A673 (cell line): ENCODE data around the gene MPIG6B. TPM values are rescaled to one million over a fixed set of nuclear protein-coding genes. Genes with fewer than 3 reads are reported as not detected.
A peak's percentile ranks its signal among the peaks of the same experiment; 100 is the strongest.

Source experiments
- BruUV-seq: library from RNA; stranded (reverse); fragments of 400-500 nt; replicated peaks from 2 replicates; lab custom pipeline; 2021; lab: Mats Ljungman, UMichigan
- CTCF ChIA-PET: fragments of 300-600 bp; sonication (Branson Sonifier 250); formaldehyde crosslinking; loops from one replicate; lab custom pipeline; 2022; ENCODE audit warnings: antibody characterized with exemption; lab: Charles Lee
- POLR2A ChIA-PET: fragments of 300-600 bp; sonication (Branson Sonifier 250); formaldehyde crosslinking; loops from one replicate; lab custom pipeline; 2022; ENCODE audit warnings: antibody characterized with exemption; ENCODE audit not compliant: low non-redundant PET; lab: Charles Lee
- DNase-seq: peaks from one replicate; pipeline ENCODE4 v3.0.0-alpha.2; 2015; ENCODE audit warnings: low spot score
- H3K27ac ChIP-seq: fragments of 200-600 bp; sonication (generic); 2 replicates; pipeline ENCODE4 v1.5.1; 2016; ENCODE audit warnings: mixed run types, low read depth, mild to moderate bottlenecking, mixed read lengths, antibody characterized with exemption, low read length; ENCODE audit not compliant: poor library complexity, severe bottlenecking
- H3K27me3 ChIP-seq: fragments of 200-600 bp; sonication (generic); replicated peaks from 2 replicates; pipeline ENCODE4 v1.6.1; 2017; ENCODE audit warnings: mixed run types, low read depth, mild to moderate bottlenecking, mixed read lengths, antibody characterized with exemption, low read length; ENCODE audit not compliant: insufficient read depth, poor library complexity
- H3K36me3 ChIP-seq: fragments of 200-600 bp; sonication (generic); 2 replicates; pipeline ENCODE4 v1.6.1; 2016; ENCODE audit warnings: mixed run types, mild to moderate bottlenecking, mixed read lengths, antibody characterized with exemption, low read length; ENCODE audit not compliant: insufficient read depth, poor library complexity, severe bottlenecking
- H3K4me1 ChIP-seq: fragments of 200-600 bp; sonication (generic); 2 replicates; pipeline ENCODE4 v1.6.1; 2017; ENCODE audit warnings: mixed run types, mild to moderate bottlenecking, mixed read lengths, antibody characterized with exemption, low read length; ENCODE audit not compliant: insufficient read depth, poor library complexity, severe bottlenecking
- H3K4me3 ChIP-seq: fragments of 200-600 bp; sonication (generic); 2 replicates; pipeline ENCODE4 v1.5.1; 2016; ENCODE audit warnings: low read depth, mixed run types, mild to moderate bottlenecking, mixed read lengths, low read length; ENCODE audit not compliant: poor library complexity, severe bottlenecking
- H3K9me3 ChIP-seq: fragments of 200-600 bp; sonication (generic); 2 replicates; pipeline ENCODE4 v1.6.1; 2016; ENCODE audit warnings: mixed run types, low read depth, mild to moderate bottlenecking, mixed read lengths, antibody characterized with exemption, low read length; ENCODE audit not compliant: poor library complexity, severe bottlenecking
- CTCF ChIP-seq: fragments of 300-800, 200-600 bp; sonication (generic); conservative IDR thresholded peaks from 2 replicates; pipeline ENCODE4 v1.5.1; 2017; ENCODE audit warnings: low read depth, mild to moderate bottlenecking, antibody characterized with exemption, low read length, moderate library complexity, mixed read lengths
- EZH2 ChIP-seq: fragments of 200-600 bp; sonication (generic); IDR thresholded peaks from 2 replicates; pipeline ENCODE4 v1.6.1; 2017; ENCODE audit warnings: borderline replicate concordance, low read depth, mild to moderate bottlenecking, mixed read lengths, antibody characterized with exemption, low read length; ENCODE audit not compliant: poor library complexity, severe bottlenecking
- intact Hi-C: fragments of 100-400 bp; cut with micrococcal nuclease; formaldehyde crosslinking; loops from one replicate; pipeline ENCODE4 v1.10.0; 2022; ENCODE audit not compliant: unreplicated experiment
- total RNA-seq: library from RNA; stranded (reverse); gene quantifications from 2 replicates; pipeline ENCODE4 v1.2.3, GENCODE V29; 2021

Gene MPIG6B
- total RNA-seq, 1 experiment from 2014 or later, result not detected

GRCh38 chr6:31730631-31731086, 7.5 kb downstream of the MPIG6B start:
- intact Hi-C loops, result loop anchor here (10.0 kb wide), 1 partner anchor 186 kb away; the partner anchor contains the start of genes ATP6V1G2, DDX39B and NFKBIL1
- peak overlapping the region; percentile 76 for H3K4me3 ChIP-seq
- H3K9me3 ChIP-seq, result no peaks in the 10 kb centered on the region
- CTCF ChIA-PET, result interaction anchor here (0.6 to 1.6 kb wide), 2 partner anchors 25 to 100 kb away, joined by 6 to 14 read pairs; no protein-coding TSS in a partner anchor
- POLR2A ChIA-PET, result interaction anchor here (1.0 to 1.2 kb wide), 2 partner anchors 9 to 97 kb away, joined by 4 to 8 read pairs; partner anchors contain the start of genes HSPA1B and MSH5
- H3K27me3 ChIP-seq, result no peaks in the 10 kb centered on the region
- no TSS peak for BruUV-seq
- H3K36me3 ChIP-seq, result peaks cover 54% of the 10 kb centered on the region
- no peak for DNase-seq
- TF ChIP-seq EZH2 (no peak), CTCF (no peak)
- peaks cover 19% of the 10 kb centered on the region for H3K4me1 ChIP-seq
- no peak overlapping the region for H3K27ac ChIP-seq

GRCh38 chr6:31732029-31732428, 8.9 kb downstream of the MPIG6B start:
- H3K9me3 ChIP-seq, result no peaks in the 10 kb centered on the region
- no peak overlapping the region for H3K27ac ChIP-seq
- peaks cover 51% of the 10 kb centered on the region for H3K36me3 ChIP-seq
- POLR2A ChIA-PET, result no interaction called here
- no peaks in the 10 kb centered on the region for H3K27me3 ChIP-seq
- BruUV-seq, result no TSS peak
- intact Hi-C loops, result loop anchor here (10.0 kb wide), 1 partner anchor 187 kb away; the partner anchor contains the start of genes ATP6V1G2, DDX39B and NFKBIL1
- peaks cover 24% of the 10 kb centered on the region for H3K4me1 ChIP-seq
- DNase-seq, result no peak
- TF ChIP-seq EZH2, result no peak
- TF ChIP-seq CTCF, result no peak
- no peak overlapping the region for H3K4me3 ChIP-seq
- CTCF ChIA-PET, result no interaction called here

- intact Hi-C loops, result loop anchor here (10.0 kb wide), 1 partner anchor 189 kb away; the partner anchor contains the start of genes ATP6V1G2, DDX39B and NFKBIL1
- Histone ChIP-seq H3K27ac (peak overlapping the region; percentile 95), H3K4me3 (peak overlapping the region; percentile 77), H3K27me3 (no peaks in the 10 kb centered on the region), H3K9me3 (no peaks in the 10 kb centered on the region), H3K4me1 (peaks cover 39% of the 10 kb centered on the region), H3K36me3 (peaks cover 36% of the 10 kb centered on the region)
- ChIA-PET POLR2A (no interaction called here), CTCF (interaction anchor here (0.5 kb wide), 1 partner anchor 102 kb away, joined by 11 read pairs; no protein-coding TSS in a partner anchor)
- TF ChIP-seq EZH2, result no peak
- no peak for TF ChIP-seq CTCF
- no TSS peak for BruUV-seq
- DNase-seq, result no peak
These were observed 10.6 kb downstream of the MPIG6B start for GRCh38 chr6:31733734-31734133.
